Islet of Langerhans (tissue), 1 donor: ENCODE measurements around the gene NHLRC3.
"Not testable (repeated sequence)": the region's sequence is repeated elsewhere in the genome, so short reads cannot be mapped to it uniquely, and the experiment has no call there.

Source experiments
- FAIRE-seq: peaks from one replicate; lab custom pipeline; 2011; peaks lifted over from hg19 to GRCh38; lab: Jason Lieb, UNC

Gene NHLRC3

GRCh38 chr13:39044536-39044935 is 6.3 kb downstream of the NHLRC3 start:
- no peak for FAIRE-seq

- no peak for FAIRE-seq
Measured at GRCh38 chr13:39047560-39047959, 9.3 kb downstream of the NHLRC3 start.

DNA sequence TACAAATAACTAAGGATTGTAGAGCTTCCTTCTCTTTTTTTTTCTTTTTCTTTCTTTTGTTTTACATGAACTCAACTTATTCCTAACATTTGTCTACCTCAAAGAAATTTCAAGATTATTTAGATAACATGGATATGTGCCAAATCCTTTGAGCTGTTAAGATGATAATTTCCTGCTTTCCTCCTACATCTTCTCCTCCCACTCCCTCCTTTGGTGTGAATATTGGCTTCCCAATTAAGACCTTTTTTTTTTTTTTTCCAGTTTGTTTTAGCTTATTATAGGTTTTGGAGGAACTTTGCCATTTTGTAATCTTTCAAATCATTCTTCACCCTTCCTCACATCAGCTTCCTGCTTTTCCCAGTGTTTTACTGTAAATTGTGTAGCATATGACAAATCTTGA is 10.6 kb downstream of the NHLRC3 start:
- no peak for FAIRE-seq

DNA sequence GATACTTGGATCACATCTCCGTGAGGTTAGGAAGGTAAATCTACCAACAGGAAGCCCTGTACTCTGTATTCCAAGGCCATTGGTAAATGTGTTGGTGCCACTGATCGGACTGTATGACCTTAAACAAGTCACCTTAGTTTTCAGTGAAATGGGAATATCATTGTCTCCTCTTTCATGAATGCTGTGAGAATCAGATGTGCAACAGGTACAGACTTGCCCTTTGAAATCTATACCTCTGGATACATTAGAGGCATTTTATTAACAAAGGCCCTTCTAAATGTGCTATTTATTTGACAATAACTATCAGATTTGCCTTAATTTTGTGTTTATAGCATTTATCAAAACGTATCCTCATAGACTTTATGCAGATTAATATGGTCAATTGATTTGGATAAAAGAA is 11.0 kb downstream of the NHLRC3 start:
- FAIRE-seq, result no peak

GRCh38 chr13:39051157-39051556 is 12.9 kb downstream of the NHLRC3 start:
- FAIRE-seq, result peak; percentile 94

GRCh38 chr13:39052944-39053343 is 14.7 kb downstream of the NHLRC3 start:
- no peak for FAIRE-seq

DNA sequence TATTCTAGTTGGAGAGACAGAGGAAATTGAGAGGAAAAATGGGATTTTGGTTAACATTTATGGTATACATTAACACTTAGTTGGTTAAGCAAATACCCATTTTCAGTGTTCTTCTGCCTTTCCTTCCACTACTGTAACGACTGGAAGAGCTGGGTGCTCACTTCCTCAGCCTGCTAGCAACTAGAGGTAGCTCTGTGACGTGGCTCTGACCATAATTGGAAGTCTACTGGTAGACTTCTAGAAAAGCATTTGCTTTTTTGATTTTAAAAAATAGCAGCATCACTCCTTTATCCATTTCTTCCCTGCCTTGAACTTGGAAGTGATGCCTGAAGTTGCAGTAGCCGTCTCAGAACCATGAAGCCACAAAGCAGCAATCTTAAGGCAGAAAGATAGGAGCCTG is 15.9 kb downstream of the NHLRC3 start:
- FAIRE-seq, result no peak

- FAIRE-seq, result no peak
Measured at GRCh38 chr13:39056018-39056417, 17.8 kb downstream of the NHLRC3 start.

DNA sequence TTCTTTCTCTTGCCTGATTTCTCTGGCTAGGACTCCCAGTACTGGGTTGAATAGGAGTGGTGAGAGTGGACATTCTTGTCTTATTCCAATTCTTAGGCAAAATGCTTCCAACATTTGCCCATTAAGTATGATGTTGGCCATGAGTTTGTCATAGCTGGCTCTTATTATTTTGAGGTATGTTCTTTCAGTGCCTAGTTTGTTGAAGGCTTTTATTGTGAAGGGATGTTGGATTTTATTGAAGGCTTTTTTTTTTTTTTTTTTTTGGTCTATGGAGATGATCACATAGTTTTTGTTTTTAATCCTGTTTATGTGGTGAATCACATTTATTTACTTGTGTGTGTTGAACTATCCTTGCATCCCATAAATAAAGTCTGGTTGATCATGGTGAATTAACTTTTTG is 19.8 kb downstream of the NHLRC3 start:
- no peak for FAIRE-seq

GRCh38 chr13:39062004-39062403 is 23.7 kb downstream of the NHLRC3 start:
- no peak for FAIRE-seq

- FAIRE-seq, result no peak
Measured at GRCh38 chr13:39072842-39073241, 34.6 kb downstream of the NHLRC3 start.

DNA sequence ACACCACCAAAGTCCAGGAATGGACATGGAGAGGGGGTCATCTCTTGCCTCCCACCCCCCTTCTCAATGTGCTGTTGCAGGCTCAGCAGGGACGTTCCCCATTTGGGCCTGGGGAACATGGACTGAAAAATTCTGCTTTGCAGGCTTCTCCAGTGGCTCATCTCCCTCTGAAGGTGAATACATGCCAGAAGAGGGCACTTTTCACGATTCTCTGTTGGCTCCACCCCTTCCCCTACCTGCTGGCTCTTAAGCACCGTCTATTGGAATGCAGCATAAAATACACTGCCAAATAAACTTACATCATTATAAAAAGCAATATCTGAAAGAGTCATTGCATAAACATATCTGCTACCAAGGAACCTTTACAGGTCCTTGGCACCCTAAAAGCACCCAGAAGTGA is 35.7 kb downstream of the NHLRC3 start:
- FAIRE-seq, result no peak

DNA sequence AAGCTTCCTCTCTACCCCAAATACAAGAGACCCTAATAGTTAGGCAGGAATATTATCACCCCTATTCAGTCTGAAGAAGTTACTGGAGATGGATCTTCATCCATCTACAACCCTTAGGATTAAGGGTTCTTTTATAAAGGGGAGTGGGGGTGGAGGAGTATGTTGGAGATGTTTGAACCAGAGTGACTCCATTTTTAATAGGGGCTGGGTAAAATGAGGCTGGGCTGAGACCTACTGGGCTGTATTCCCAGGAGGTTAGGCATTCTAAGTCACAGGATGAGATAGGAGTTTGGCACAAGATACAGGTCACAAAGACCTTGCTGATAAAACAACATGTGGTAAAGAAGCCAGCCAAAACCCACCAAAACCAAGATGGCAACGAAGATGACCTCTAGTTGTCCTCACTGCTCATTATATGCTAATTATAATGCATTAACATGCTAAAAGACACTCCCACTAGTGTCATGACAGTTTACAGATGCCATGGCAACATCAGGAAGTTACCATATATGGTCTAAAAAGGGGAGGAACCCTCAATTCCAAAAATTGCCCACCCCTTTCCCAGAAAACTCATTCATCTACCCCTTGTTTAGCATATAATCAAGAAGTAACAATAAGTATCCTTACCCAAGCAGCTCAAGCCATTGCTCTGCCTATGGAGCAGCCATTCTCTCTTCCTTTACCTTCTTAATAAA is 48.1 kb downstream of the NHLRC3 start:
- not testable (repeated sequence) for FAIRE-seq

DNA sequence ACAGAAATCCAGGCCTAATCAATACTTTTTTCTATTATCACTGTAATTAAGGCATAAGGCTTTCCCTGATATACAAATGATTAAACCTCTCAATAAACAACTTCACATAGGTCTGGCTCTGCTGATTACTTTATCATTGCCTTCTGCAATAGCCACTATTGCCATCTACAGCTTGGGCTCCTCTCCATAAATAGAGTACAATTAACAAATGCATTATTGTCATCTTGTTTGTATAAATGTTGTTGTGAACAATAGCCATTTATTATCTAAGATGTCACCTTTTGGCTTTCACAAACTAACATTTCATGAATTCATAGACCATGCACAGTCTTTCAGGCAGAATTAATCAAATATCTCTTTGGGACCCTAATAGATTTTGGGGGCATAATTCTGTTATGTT is 53.3 kb downstream of the NHLRC3 start:
- no peak for FAIRE-seq

GRCh38 chr13:39095500-39095899 is 57.2 kb downstream of the NHLRC3 start:
- no peak for FAIRE-seq

- FAIRE-seq, result no peak
Measured at GRCh38 chr13:39099231-39099630, 61.0 kb downstream of the NHLRC3 start.
